ENCODE results near the gene NFE2L2.
"Not testable (repeated sequence)": the region's sequence is repeated elsewhere in the genome, so short reads cannot be mapped to it uniquely, and the experiment has no call there.

NFE2L2 gene

GRCh38 chr2:177193240-177193639 is 71.3 kb downstream of the NFE2L2 start:
- TF ChIP-seq CTCF (IDR thresholded peaks at IDR 0.05; ENCODE audit: borderline replicate concordance, control extremely low read depth, extremely low read depth, insufficient read depth, missing control alignments) = no peak
- in situ Hi-C loops (cut with MboI; ENCODE audit: low sequenced_read_pairs, unreplicated experiment) = no loop called here

GRCh38 chr2:177192788-177193187 is 71.7 kb downstream of the NFE2L2 start:
- no peak for TF ChIP-seq CTCF (IDR thresholded peaks at IDR 0.05; ENCODE audit: borderline replicate concordance, control extremely low read depth, extremely low read depth, insufficient read depth, missing control alignments)
- in situ Hi-C loops (cut with MboI; ENCODE audit: low sequenced_read_pairs, unreplicated experiment) = no loop called here
- no peak for DNase-seq (ENCODE audit: low spot score)

More at GRCh38 chr2:177193240-177193639, 71.3 kb downstream of the NFE2L2 start:
- peak; percentile 42 for DNase-seq (ENCODE audit: low spot score)

GRCh38 chr2:177190941-177191340 is 73.6 kb downstream of the NFE2L2 start:
- in situ Hi-C loops (cut with MboI; ENCODE audit: low sequenced_read_pairs, unreplicated experiment) = no loop called here
- DNase-seq (ENCODE audit: low spot score) = no peak
- TF ChIP-seq CTCF (IDR thresholded peaks at IDR 0.05; ENCODE audit: borderline replicate concordance, control extremely low read depth, extremely low read depth, insufficient read depth, missing control alignments) = no peak

GRCh38 chr2:177188482-177189469 is 75.8 kb downstream of the NFE2L2 start:
- in situ Hi-C loops (cut with MboI; ENCODE audit: low sequenced_read_pairs, unreplicated experiment) = no loop called here
- no peak for TF ChIP-seq CTCF (IDR thresholded peaks at IDR 0.05; ENCODE audit: borderline replicate concordance, control extremely low read depth, extremely low read depth, insufficient read depth, missing control alignments)
- no peak for DNase-seq (ENCODE audit: low spot score)

GRCh38 chr2:177187631-177188312 is 76.8 kb downstream of the NFE2L2 start:
- in situ Hi-C loops (cut with MboI; ENCODE audit: low sequenced_read_pairs, unreplicated experiment) = no loop called here
- no peak for DNase-seq (ENCODE audit: low spot score)

GRCh38 chr2:177186038-177186437 is 78.5 kb downstream of the NFE2L2 start:
- in situ Hi-C loops (cut with MboI; ENCODE audit: low sequenced_read_pairs, unreplicated experiment); DNase-seq (ENCODE audit: low spot score): not testable (repeated sequence)

More at GRCh38 chr2:177187631-177188312, 76.8 kb downstream of the NFE2L2 start:
- TF ChIP-seq CTCF (IDR thresholded peaks at IDR 0.05; ENCODE audit: borderline replicate concordance, control extremely low read depth, extremely low read depth, insufficient read depth, missing control alignments) = no peak

- no peak for DNase-seq (ENCODE audit: low spot score)
- in situ Hi-C loops (cut with MboI; ENCODE audit: low sequenced_read_pairs, unreplicated experiment) = no loop called here
- TF ChIP-seq CTCF (IDR thresholded peaks at IDR 0.05; ENCODE audit: borderline replicate concordance, control extremely low read depth, extremely low read depth, insufficient read depth, missing control alignments) = no peak
Observed at GRCh38 chr2:177184606-177185005, 79.9 kb downstream of the NFE2L2 start.
